ENCODE measurements around the gene NAP1L1.

The NAP1L1 gene

GRCh38 chr12:76020731-76021672, 63.5 kb downstream of the NAP1L1 start:
- DNase-seq (ENCODE audit: low read depth) = no peak

DNA sequence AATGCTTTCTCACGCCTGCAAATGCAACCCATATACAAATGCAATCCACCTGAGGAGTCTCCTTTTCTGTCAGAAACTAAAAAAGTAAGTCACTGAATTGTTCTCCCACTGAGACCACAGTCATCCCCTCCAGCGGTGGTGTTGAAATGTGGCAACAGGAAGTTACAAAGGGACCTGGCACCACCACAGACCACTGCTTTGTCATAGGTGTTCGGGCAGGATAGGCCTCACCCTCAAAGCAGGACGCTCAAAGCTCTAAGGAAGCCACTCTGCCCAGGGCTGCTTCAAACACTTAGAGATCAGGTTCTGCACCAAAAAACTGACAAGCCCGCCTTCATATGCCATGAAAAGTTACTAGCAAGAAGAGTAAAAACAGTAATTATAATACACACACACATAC, 64.2 kb downstream of the NAP1L1 start:
- DNase-seq (ENCODE audit: low read depth) = peak; percentile 24

DNA sequence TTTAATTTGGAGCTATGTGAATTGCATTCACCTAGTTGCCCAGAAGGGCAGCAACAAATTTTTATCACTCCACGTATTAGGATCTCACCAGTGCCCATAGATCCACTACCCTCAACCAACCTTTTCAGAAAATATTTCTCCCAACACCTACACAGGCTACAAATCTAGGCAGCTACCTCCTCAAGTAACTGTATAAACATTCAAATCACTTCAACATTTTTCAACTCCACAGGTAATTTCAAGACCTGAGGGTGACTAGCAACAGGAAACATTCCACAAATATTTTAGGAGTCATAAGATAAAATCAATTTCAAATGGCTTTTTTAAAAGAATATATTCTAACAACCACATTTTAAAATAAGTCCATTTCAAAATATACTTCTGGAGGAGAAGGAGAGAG, 65.8 kb downstream of the NAP1L1 start:
- no peak for DNase-seq (ENCODE audit: low read depth)

DNA sequence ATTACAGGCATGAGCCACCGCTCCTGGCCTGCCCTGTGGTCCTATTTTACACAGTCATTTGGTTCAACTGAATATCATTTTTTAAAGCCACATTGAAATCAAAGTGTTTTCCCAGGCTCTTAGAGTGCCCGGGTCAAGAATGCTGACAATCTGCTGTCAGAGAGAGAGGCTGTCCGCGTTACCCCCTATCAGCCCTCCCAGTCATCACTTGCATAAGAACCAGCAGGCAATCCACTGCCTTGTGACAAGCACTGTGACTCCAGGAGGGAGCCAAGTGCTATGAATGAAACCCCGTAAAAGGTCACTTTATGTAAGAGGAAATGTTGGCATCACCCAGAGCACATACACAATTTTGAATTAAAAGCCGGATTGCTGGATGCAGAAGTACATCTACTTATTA, 66.4 kb downstream of the NAP1L1 start:
- no peak for DNase-seq (ENCODE audit: low read depth)

GRCh38 chr12:76014007-76014406, 70.5 kb downstream of the NAP1L1 start:
- DNase-seq (ENCODE audit: low read depth) = no peak

DNA sequence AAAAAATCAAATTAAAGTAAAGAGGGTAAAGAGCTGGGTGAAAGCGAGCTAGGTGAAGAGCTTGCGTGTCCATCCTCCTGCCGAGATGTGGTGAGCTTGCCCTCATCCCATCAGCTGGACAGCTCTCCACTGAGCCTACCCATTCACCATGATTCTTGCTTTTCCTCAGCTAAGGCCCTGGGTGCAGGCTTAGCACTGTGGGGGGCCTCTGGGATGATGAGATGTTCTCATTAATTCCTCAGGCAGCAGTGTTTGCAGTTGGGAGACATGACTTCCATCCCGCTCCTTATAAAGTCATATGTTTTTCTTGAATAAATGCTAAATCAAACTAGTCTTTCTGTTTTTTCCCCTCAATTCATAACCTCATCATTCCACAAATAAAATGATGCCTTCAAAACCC, 70.9 kb downstream of the NAP1L1 start:
- DNase-seq (ENCODE audit: low read depth) = no peak

DNA sequence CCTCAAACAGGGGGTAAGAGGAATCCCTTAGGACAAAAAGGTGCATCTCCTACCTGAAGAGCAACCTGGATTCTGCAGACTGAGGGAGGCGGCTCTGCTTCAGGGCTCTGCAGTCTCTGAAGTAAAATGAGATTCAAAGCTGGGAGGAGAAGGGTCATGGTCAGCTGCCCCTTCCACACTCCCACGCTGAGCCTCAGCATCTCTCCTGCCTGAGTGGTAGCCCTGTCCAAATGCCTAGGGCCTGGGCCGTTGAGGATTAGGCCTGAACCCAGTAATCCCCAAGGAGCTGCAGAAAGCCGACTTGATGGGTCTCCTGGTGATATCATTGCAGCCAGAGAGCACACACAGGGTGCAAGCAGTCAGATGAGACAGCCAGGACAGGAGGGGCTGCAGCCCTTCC, 71.8 kb downstream of the NAP1L1 start:
- no peak for DNase-seq (ENCODE audit: low read depth)

GRCh38 chr12:76010732-76011458, 73.6 kb downstream of the NAP1L1 start:
- no peak for DNase-seq (ENCODE audit: low read depth)

- no peak for DNase-seq (ENCODE audit: low read depth)
Observed at GRCh38 chr12:76008428-76008827, 76.1 kb downstream of the NAP1L1 start.

DNA sequence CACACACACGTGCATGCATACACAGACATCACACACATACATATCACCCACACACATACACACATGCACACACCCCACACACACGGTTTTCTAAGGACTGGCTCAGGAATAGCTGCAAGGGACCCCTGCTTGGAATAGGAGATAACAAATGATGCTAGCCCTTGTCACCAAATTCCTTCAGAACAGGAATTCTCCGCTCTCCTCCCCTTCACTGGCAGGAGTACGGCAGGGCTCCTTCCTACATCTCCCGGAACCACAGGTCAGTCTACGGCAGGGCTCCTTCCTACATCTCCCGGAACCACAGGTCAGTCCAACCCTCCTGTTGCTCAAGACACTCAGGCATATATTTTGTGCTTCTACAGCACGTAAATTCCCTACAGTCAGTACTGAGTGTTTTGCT, 76.8 kb downstream of the NAP1L1 start:
- DNase-seq (ENCODE audit: low read depth) = no peak

DNA sequence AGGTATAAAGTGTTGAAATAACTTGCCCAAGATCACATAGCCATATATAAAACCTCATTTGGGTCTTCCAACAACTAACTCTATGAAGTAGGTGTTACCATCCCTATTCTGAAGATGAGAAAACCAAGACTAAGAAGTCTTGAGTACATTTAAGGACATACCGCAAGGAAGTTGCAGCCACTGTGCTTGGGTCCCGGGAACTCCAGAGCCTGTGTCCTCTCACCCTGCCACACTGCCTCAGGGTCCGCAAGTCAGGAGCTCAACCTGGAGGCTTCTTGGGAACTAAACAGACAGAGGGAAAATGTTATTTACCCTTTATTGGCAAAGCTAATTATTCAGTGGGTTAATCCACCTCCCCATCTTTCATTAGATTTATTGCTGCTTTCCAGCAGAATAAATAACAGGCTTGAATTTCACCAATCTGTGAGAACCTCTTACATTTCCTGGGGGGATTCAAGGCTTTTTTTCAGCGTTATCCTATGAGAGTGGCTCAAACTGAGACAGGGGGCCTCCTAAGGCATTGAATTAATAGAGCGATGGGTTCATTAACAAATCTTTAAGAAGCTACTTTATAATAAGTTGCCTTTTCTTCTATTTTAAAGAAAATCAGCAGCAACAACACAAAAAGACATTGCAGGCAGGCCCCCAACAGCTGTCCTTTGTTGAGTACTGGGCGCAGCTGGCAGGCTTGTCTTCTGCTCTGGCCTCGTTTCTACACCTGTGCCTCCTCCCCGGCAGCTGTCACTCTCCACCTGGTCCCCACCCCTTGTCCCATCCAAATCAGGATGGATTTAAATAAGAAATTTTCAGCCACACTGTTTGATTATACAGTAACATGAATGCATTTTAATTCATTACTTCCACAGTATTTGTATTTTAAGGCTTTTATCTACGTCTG, 78.2 kb downstream of the NAP1L1 start:
- no peak for DNase-seq (ENCODE audit: low read depth)

DNA sequence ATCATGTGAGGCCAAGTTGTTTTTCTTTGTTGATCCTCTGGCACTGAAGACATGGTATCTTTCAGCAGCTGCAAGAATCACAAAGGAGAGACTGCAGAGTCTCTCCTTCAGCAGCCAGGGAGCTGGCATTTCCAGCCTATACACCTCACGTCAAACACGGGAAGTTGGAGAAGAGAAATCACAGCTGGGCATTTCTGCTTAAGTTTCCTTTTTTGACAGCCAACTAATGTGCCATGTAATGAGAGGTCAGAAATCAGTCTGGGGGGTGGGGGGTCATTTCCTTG, 81.2 kb downstream of the NAP1L1 start:
- no peak for DNase-seq (ENCODE audit: low read depth)

- no peak for DNase-seq (ENCODE audit: low read depth)
Observed at GRCh38 chr12:76002598-76003354, 81.7 kb downstream of the NAP1L1 start.

DNA sequence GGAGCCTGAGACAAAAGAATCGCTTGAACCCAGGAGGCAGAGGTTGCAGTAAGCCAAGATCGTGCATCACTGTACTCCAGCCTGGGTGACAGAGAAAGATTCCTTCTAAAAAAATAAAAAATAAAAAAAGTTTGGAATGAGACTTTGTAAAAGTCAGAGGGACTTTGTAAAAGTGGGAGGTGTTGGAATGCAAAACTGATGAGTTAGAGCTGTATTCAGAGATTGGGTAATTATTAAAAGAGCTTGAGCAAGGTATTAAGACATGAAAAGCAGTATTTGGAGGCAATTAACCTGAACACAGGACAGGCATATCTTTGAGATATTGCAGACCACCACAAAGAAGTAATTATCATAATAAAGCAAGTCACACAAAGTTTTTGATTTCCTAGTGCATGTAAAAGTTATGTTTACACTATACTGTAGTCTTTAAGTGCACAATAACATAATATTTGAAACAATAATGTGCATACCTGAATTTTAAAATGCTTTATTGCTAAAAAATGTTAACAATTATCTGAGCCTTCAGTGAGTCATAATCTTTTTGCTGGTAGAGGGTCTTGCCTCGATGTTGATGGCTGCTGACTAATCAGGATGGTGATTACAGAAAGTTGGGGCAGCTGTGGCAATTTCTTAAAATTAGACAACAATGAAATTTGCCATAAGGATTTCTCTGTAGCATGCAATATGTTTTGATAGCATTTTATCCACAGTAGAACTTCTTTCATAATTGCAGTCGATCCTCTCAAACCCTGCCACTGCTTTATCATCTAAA, 86.0 kb downstream of the NAP1L1 start:
- DNase-seq (ENCODE audit: low read depth) = no peak

DNA sequence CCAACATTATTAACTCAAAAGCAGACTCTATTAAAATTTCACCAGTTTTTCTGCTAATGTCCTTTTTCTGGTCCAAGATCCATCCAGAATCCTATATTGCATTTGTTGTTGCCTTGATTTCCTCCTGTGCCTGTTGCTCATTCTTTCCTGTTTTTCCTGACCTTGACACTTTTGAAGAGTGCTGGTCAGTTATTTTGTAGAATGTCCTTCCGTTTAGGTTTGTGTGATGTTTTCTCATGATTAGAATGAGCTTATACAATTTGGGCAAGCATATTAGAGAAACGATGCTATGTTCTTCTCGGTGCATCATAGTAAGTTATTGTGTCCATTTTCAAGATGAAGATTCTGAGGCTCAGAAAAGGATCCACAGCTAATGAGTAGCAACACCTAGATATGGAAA, 86.8 kb downstream of the NAP1L1 start:
- no peak for DNase-seq (ENCODE audit: low read depth)

GRCh38 chr12:75996861-75997447, 87.5 kb downstream of the NAP1L1 start:
- DNase-seq (ENCODE audit: low read depth) = no peak

- no peak for DNase-seq (ENCODE audit: low read depth)
Observed at GRCh38 chr12:75995691-75996090, 88.8 kb downstream of the NAP1L1 start.

DNA sequence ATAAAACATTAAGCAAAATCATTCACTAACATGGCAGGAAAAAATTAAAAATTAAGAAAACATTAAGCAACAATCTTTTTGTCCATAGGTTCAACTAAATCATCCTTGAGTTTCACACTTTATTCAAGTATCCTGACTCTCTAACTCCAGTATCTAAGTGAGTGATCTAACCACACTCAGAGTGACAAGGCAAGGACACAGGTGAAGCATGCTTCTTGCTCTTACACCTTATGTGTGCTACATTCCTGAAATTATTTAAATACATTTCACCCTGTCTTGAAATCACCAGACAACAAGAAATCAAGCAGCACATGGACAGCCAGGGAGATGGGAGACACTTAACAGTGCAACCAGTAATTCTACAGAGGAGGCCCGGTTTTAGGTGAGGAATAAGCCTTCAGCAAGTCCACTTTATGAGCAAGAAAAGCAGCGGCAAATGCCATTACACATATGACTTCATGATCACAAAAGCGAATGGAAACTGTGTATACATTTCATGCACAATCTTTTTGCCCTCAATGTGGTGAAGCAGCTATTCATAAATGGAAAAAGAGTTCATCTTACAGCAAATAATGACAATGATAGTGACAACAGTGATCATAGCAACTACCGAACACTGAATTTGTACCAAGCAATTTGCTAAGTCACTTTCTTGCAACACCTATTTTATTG, 90.3 kb downstream of the NAP1L1 start:
- DNase-seq (ENCODE audit: low read depth) = no peak

GRCh38 chr12:75991753-75992152, 92.7 kb downstream of the NAP1L1 start:
- no peak for DNase-seq (ENCODE audit: low read depth)
